Measurements from ENCODE around the gene FUZ.
A peak's percentile ranks its signal among the peaks of the same experiment; 100 is the strongest.

Gene FUZ

DNA sequence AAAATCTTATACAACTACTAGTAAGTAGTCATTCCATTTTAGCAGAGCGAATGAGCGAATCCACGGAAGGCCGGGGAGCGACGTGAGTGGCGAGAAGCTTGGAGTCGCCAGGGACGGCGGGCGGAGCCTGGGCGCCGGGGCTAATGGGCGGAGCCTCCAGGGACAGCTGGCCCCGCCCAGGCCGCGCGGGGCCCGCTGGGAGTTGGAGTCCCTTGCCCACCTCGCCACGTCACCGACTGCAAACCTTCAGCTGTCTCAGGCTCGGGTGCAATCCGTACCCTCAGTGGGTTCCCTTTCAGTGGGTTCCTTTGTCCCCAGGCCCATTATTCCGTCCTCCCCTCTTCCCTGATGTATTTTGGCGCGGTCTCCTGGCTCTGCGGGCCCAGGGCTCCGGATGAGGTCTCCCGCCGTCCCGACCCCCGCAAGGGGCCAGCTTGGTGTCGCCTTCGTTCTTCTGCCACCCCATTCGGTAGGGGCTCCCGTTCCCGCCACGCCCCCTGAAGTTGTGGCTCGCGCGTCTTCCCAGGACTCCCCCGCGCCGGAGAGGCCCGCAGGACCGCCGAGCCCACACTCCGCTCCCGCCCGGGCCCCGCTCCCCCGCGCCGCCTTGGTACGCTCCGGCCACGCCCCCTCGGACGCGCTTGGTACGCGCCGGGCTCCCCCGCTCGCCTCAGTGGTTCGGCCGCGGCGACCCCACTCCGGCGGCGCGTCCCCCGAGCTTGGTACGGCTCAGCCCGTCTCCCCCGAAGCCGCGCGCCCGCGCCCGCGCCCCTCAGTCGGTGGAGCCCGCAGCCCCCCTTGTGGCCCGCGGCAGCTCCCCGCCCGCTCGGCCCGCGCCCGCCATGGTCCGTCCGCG lies 37.6 kb upstream of the FUZ start, which contains the start of gene PTOV1:
Gene PTOV1 (plus strand): TSS at position 673 of the 856 bp plus-strand sequence.
- peak; percentile 91 for DNase-seq

DNA sequence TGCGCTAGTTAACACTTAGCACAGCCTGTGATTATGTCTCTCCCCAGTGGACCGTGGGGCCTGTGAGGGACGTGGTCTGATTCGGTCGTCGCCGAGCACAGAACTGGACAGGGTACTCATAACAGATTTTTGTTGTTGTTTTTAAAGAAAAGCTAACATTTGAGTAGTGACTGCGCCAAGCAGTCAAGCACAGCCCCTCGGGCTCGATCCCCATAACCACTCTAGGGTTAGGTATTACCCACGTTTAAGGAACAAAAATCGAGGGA lies 37.1 kb upstream of the FUZ start:
- DNase-seq: no peak

DNA sequence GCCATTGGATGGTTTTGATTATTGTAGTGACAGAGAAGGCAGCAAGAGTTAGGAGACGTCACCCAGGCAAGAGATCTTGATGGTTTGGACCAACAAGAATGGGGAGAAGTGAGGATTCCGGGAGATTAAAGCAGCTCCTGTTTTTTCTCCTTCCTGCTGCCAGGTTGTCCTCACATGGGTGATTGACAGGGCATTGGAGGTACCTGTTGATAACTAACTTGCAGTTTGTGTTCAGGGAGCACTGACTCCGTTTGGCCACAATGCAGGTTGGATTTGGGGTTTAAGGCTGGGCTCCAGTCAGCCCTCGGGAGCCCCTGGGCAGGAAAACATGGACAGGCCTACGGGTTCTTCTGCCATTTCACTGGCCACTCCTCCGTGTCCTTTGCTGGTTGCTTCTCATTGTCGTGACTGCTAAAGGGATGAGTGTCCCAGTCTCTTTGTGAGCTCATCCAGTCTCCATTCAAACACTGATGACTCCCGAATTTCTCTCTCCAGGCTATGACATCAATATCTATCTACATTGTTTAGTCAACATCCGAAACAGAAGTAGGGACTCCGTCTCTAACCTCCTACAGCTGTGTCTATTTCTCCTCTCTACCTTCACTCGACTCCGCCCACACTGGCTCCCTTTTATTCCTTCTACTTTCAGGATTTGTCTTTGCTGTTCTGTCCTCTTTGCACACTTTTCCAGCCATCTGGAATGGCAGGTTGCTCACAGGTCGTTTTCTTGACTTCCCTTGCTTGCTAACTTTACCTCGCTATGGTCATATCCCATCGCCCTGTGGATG lies 36.5 kb upstream of the FUZ start:
- DNase-seq: no peak

DNA sequence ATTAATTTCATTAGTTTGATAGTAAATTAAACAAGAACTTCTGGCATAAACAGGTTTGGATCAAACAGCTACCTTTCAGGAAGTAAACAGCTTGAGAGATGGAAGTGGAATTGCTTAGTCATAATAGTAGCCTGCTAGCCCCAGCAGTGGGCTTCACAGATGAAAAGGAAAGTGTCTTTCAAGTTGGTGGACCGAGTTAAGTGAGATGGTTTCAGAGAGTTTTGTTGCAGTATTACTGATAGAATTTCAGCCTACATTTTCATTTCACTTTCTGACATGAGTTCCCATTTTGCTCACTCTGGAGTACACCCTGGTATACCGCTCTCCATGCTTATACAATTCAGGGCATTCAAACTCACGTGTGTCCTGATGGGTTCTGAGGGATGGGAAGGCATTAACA lies 35.8 kb upstream of the FUZ start:
- no peak for DNase-seq

DNA sequence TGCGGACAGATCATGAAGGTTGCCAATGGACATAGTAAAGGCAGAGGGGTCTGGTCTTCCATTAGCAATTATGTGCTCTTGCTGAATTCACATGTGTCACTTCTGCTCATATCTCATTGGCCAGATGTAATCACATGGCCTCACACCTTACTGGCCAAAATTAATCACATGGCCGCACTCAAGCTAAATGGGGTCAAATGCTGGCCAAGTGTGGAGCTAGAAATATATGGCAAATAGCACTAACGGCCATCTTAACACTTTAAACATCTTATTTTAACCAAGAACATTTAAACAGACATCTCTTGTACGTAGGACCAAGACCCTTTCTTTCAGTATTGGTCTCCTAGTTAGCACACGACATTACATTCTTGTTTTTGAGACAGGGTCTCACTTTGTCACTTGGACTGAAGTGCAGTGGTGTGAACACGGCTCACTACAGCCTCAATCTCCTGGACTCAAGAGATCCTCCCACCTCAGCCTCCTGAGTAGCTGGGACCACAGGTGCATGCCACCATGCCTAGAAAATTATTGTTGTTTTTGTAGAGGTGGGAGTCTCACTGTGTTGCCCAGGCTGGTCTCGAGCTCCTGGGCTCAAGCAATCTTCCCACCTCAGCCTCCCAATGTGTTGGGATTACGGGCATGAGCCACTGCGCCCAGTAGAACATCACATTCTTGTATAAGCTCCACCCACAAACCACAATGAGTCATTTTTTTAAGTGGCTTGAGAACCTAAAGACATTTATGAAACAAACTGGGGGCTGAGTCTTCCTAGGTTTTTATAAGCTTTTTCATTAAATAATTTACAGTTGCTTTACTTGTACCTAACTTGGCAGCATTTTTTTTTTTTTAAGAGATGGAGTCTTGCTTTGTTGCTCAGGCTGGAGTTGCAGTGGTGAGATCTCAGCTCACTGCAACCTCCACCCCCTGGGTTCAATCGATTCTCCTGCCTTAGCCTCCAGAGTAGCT lies 34.9 kb upstream of the FUZ start:
- DNase-seq: no peak

DNA sequence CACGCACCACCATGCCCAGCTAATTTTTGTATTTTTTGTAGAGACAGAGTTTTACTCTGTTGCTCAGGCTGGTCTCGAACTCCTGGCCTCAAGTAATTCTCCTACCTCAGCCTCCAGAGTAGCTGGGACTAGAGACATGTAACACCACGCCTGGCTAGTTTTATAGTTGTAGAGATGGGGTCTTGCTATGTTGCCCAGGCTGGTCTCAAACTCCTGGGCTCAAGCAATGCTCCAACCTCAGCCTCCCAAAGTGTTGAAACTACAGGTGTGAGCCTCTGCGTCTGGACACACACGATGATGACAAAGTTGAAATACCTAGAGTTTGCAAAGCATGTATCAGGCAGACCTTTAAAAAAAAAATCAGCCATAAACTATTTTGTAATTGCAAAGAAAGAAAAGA lies 33.3 kb upstream of the FUZ start:
- DNase-seq: no peak

DNA sequence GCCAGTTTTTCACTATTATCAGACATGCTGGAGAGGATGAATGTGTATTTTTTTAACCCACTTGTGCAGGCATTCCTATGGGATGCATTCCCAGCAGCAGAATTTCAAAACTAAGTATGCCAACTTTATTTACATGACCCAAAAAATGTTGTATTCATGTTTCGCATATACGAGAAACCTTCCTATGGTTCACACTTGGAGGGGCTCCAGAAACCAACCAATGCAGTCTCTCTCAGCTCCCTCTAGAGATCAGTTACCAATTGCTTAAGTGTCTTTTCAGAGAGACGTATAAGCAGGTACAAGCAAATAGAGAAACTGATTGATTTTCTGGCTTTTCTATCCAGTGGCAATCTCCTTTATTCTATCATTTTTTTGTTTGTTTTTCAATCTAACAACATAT lies 32.3 kb upstream of the FUZ start:
- no peak for DNase-seq

DNA sequence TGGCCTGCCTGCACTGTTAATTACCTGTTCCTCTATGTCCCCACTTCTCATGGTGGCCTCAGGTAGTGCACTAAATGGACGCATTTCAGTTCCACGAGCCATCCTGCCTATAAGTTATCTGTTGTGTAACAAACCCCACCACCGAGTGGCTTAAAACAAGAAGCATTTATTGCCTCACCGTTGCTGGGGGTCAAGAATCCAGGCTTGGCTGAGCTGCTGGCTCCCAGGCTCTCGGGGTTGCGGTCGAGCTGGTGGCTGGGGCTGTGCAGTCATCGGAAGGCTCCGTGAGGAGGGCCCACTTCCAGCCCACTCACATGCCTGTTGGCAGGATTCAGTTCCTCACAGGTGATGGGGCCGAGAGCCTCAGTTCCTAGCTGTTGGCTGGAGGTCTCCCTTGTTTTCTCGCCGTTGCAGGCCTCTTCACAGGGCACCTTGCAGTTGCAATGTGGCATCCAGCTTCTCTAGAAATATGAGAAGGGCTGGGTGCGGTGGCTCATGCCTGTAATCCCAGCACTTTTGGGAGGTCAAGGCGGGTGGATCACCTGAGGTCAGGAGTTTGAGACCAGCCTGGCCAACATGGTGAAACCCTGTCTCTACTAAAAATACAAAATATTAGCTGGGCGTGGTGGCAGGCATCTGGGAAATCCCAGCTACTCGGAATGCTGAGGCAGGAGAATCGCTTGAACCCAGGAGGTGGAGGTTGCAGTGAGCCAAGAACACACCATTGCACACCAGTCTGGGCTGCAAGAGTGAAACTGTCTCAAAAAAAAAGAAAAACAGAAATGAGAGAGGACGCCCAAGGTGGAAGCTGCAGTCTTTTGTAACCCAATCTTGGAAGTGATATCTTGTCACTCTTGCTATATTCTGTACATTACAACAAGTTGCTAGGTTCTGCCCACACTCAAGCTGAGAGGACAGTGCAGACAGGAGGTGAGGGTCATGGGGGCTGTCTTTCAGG lies 31.3 kb upstream of the FUZ start:
- no peak for DNase-seq

DNA sequence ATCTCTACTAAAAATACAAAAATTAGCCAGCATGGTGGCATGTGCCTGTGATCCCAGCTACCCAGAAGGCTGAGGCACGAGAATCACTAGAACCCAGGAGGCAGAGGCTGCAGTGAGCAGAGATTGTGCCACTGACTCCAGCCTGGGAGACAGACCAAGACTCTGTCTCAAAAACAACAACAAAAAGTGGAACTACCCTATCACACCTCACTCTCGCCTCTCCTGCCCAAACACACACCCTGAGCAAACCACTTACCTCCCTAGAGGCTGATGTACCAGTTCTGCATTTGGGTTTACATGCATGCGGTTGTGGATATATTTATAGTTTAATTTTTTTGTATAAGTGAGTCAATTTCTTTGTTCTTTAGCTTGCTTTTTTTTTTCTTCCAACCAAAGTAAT lies 30.2 kb upstream of the FUZ start:
- no peak for DNase-seq

DNA sequence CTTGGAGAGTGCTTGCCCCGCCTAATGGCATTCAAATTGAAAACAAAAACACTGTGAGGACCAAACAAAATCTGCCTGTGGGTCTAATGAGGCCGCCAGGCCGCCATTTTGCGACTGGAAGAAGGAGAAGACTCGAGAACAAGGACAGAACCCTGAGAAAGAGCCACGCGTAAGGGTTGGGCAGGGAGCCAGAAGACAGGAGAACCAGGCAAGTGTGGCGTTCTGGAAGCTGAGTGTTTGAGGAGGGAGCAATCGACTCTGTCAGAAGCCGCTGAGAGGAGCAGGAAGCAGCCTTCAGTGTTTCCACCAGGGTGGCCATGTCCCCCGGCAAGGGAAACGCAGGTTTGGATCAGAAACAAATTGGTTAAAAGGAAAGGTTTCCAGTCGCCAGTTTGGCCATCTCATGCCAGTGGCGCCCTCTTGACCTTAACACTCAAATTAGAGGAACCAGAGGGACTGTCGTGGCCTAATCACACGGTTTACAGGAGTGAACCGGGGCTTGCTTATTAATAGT lies 27.7 kb upstream of the FUZ start:
- no peak for DNase-seq

DNA sequence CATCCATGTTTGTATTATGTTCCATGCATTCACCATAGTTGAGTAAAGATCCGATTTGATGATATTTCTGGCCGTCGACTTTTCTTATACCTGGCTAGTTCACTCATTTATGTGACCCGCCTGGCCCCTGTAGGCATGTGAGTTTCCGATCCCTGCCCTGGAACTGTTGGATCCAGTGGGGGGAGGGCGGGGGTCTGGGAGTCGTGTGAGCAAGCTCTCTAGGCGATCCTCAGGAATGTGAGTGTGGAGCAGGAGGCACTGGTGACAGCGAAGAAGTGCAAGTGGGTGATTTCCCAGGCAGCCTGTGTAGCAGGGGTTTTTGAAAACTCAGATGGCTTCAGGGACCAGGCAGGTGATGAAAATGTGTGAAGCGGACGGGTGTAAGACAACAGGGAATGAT lies 27.2 kb upstream of the FUZ start:
- DNase-seq: no peak

DNA sequence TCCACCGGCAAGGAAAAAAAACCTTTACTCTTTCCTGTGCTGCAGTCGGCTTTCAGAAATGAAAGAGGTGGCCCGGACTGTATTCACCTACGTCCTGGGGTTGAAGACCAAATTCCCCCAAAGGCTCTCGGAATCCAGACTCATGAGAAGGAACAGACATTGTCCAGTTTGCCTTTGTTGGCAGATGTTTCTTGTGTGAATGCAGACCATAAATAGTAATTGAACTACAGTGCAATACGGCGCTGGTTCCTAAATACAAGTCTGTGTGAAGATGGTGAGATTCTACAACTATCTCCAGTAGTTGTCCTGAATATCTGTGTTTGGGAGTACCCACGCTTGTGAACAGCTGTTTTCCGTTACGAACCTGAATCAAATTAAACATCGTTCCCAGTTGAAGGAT lies 26.6 kb upstream of the FUZ start:
- DNase-seq: no peak

DNA sequence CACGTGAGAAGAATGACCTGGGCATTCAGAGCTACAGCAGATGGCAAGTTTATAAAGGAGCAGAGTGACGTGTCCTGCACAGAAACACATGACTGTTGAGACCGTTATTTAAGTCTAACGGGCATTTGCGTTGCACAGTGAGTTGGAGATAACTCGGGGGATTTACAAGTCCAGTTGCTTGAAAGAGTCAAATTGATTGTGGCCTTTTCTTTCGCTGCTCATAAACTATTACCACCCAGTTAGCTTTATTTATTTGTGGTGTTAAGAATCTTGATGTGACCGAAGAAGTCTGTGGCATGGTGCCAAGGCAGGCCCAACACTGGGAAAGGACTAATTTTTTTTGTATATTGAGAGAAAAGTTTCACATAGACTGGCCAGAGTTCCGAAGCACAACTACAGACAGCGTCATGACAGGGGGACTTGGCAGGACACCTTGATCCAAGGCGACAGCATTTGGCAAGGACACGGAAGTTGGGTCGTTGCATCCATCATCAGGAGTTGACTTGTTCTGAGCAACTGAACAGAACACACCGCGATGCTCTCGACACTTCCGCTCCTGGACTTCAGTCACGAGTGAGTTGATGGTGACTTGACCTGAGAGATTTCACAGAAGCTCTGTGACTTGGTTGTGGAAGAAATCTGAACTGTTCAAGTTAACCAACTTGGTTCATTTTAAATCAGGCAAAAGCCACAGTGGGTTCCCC lies 25.9 kb upstream of the FUZ start:
- DNase-seq: no peak

DNA sequence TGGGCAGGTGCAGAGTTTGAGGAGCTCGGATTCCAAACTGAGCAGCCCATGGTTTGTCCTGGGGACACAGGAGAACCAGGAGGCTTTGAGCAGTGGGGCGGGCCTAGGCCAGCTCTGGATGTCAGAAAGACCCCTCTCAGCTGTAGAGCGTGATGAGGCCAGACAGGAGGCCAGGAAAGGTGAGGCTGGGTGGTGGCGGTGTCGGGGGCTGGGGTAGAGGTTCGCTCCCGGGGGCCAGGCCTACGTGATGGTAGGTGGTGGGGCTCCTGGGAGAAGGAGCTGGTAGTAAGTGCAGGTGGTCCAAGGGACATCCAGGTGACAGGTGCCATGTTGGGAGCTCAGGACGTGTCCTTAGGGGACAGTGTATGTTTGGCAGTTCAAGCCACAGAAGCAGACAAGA lies 24.3 kb upstream of the FUZ start:
- DNase-seq: no peak

DNA sequence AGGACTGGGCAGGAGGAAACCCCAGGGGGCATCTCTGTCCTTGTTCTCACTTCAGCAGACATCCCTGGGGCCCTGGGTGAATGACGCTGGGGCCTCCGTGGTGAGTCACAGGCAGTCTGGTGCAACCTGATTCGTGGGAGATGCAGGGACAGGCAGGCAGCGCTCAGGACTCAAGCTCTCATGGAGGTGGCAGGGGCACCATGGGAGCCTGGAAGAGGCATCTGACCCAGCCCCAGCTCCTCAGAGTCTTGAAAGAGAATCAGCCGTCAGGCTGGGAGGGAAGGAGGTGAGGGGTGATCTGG lies 23.9 kb upstream of the FUZ start:
- DNase-seq: no peak

DNA sequence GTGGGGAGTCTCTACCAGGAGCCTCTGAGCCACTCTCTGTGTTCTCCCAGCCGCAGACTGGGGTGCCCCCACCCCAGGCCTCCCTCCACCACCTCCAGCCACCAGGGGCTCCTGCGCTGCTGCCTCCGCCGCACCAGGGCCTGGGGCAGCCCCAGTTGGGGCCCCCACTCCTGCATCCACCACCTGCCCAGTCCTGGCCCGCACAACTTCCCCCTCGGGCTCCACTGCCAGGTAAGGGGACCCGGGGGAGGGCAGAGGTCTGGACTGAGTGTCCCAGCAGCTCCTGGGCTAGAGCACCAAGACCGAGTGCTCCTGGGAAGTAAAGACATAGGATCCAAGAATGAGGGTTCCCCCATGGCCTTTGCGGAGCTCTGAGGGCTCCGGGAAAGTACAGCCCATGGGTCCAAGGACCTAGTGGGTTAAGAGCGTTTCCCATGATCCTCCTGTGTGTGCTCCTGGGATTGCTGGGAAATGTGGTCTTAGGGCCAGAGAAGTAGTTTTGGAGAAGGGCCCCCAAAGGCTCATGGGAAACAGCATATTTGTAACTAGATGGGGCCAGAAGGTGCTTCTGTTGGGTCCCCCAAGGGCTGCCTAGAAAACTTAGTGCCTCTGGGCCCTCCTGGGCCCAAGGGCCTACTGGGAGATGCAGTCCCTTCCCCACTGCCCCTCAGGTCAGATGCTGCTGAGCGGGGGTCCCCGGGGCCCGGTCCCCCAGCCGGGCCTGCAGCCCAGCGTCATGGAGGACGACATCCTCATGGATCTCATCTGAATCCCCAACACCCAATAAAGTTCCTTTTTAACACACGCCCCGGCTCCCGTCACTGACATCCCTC lies 23.3 kb upstream of the FUZ start:
- DNase-seq: no peak

DNA sequence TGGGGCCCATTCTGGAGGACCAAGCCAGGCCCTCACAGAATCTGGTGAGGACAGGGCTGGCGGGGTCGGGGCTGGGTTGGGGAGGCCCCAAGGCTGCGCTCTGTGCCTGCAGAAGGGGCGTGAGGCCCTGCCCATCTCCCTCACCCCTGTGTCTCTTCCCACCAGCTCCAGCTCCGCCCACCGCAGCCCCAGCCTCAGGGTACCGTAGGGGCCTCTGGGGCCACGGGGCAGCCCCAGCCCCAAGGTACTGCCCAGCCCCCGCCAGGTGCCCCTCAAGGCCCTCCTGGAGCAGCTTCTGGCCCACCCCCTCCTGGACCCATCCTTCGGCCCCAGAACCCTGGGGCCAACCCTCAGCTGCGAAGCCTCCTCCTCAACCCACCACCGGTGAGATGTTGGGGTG lies 22.5 kb upstream of the FUZ start:
- DNase-seq: no peak

DNA sequence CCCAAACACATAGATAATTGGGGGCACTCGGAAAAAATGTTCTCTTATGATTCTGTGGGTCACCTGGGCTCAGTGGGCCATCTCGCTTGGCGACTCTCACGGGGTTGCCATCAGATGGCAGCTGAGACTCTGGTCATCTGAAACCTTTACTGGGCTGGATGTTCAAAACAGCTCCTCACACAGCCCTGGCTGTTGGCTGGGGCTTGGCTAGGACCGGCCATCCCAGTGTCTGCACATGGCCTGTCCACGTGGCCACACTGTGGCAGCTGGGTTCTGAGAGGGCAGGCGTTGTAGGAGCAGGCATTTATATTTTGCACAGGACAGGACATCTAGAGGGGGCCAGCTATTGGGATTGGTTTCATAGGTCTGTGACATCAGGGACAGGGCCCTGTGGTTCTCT lies 20.5 kb upstream of the FUZ start:
- DNase-seq: no peak

DNA sequence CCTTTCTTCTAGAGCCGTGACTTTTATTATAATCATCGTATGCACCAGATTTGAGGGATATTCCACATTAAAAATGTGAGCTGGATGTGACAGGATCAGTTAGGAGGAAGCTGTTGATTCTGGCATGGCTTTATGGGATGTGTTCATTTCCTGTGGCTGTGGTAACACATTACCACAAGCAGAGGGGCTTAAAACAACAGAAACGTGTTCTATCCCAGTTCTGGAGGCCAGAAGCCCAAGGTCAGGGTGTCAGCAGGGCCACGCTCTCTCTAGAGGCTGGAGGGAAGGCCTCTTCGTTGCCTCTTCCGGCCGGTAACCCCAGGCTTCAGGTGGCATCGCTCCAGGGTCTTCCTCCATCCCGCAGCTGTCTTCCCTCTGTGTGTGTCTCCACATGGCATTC lies 19.5 kb upstream of the FUZ start:
- DNase-seq: no peak

DNA sequence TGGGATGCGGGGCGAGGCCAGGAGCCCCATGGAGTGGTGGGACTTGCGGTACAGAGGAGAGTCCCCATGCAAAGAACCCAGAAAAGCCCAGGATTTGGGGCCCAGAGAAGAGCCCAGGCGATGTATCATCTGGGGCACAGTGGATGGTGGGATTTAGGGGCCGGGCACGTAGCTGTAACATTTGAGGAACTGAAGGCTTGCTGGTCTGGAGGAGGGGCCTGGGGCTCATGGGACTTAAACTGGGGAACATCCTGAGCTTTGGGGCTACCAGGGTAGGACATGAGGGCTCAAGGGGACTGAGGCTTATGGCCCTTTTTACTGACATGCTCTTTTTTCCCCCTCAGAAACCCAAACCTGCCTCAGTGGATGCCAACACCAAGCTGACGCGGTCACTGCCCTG lies 18.5 kb upstream of the FUZ start:
- DNase-seq: no peak

DNA sequence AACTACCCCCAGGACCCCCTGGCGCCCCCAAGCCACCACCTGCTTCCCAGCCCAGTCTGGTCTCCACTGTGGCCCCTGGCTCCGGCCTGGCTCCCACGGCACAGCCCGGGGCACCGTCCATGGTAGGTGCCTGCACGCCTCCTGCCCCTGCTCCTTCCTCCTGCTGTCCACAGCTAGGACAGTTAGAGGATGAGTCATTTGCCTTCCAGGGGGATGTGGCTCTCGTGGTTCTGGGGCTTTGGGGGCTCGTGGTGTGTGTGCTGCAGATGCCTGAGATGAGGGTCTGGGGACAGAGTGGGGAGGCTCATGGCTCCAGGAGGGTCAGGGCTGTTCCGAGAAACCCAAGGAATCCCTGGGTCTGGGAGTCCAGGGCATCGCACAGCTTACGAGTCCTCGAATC lies 17.7 kb upstream of the FUZ start:
- no peak for DNase-seq
